DMS153 treated with DMSO at 0.1 percent for 48 hours (cell line): ENCODE results near the gene NADSYN1.
A peak's percentile ranks its signal among the peaks of the same experiment; 100 is the strongest.

Source experiments
- DNase-seq: peaks from one replicate; lab custom pipeline; 2025; ENCODE audit not compliant: unreplicated experiment; lab: John Stamatoyannopoulos, UW

NADSYN1 gene

DNA sequence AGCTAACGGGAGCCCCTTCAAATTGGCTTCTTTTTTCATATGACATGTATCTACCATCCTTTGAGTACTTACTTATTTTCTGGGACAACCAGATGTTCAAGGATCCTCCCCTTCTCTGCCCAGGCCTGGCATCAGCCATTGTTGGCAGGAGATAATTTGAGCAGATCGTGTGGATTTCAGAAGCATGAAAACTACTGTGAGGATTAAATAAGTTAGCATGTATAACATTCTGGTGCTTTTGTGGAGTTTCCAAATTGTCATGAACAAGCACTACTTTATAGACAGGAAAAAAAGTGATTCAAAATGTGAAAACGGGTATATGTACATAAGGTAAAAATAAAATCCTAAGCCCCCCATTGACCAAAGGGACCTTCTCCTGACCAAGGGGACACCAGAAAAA is 2.1 kb upstream of the NADSYN1 start:
- DNase-seq: no peak

GRCh38 chr11:71451596-71452198 is 1.3 kb upstream of the NADSYN1 start:
- DNase-seq: peak; percentile 22

DNA sequence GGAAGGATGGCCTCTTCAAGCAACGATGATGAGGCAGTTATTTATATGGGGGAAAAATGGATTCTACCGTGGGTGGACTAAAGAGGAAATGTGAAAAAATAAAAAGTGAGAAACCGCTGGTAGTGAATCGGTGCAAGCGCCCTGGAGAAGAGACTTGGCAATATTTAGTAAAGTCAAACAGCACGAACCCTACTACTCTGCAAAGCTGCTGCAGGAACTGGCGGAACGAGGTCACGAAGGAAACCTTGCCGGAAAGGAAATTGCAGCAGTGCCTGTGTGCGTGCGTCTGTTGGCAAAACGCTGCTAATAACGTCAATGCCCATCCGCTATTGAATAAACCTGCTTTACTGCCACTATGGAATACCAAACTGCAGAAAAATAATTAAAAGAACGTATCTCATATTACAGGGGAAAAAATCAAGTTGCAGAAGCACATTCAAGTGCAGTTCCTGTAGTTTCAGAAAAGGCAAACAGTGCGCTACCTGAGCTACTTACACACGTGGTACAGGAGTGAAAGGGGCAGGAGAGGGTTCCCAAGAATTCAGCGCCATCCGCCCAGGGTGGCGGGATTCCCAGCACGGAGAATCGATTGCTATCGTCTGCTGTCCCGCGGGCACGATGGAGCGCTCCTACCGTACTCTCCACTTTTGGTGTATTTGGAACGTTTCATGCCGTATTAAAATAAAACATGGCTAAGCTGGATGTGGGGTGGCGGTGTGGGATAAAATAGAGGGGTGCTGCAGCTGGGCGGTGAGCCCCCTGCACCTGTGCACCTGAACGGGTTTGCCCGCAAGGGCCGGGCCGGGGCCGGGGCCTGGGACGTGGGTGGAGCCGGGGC is 585 bp upstream of the NADSYN1 start:
- peak; percentile 44 for DNase-seq

GRCh38 chr11:71453918-71454304 is 908 bp downstream of the NADSYN1 start:
- DNase-seq: no peak

DNA sequence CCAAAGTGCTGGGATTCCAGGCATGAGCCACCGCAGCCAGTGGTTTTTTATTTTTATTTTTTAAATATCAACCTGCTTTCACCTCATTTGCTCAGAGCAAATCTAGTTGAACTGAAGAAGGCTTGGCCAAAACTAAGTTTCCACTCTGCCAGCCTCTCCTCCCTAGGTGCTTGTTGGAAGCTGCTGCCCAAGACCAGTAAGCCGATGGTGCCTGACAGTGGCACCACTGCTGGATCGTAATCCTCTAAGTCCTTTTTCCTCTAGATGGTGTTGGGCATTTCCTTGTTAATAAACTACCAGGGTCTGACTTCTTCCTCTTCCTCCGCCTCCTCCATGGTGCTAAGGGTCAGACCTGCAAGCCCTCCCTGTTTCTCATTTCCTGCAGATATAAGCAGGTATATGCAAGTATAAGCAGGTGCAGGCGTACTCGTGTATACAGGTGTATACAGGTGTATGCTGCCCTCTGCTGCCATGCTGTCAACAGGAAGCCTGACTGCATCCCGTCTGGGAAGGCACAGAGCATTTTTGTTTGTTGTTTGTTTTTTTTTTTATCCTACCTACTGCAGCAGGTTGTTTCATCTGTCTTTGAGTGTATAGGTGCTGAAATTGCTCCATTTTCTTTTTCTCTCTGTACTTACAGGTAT is 1.6 kb downstream of the NADSYN1 start:
- DNase-seq: no peak

- no peak for DNase-seq
Measured at GRCh38 chr11:71456294-71456693, 3.3 kb downstream of the NADSYN1 start.

DNA sequence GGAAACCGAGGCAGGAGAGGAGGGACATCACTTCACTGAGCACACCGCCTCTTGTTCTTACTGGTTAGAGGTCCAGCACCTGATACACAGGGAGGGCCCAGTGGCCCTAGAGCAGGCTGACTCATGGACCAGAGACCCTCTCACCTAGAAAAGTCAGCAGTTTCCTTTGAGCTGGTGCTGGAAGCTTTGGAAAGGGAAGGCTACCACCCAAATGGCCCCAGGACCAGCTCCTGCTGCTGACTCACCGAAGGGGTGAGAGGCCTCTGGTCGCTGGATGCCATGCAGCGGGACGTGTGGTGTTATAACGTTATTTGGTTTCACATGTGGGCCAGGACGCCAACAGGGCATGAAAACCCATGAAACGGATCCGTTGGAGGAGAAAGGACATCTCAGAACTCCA is 3.8 kb downstream of the NADSYN1 start:
- DNase-seq: no peak

DNA sequence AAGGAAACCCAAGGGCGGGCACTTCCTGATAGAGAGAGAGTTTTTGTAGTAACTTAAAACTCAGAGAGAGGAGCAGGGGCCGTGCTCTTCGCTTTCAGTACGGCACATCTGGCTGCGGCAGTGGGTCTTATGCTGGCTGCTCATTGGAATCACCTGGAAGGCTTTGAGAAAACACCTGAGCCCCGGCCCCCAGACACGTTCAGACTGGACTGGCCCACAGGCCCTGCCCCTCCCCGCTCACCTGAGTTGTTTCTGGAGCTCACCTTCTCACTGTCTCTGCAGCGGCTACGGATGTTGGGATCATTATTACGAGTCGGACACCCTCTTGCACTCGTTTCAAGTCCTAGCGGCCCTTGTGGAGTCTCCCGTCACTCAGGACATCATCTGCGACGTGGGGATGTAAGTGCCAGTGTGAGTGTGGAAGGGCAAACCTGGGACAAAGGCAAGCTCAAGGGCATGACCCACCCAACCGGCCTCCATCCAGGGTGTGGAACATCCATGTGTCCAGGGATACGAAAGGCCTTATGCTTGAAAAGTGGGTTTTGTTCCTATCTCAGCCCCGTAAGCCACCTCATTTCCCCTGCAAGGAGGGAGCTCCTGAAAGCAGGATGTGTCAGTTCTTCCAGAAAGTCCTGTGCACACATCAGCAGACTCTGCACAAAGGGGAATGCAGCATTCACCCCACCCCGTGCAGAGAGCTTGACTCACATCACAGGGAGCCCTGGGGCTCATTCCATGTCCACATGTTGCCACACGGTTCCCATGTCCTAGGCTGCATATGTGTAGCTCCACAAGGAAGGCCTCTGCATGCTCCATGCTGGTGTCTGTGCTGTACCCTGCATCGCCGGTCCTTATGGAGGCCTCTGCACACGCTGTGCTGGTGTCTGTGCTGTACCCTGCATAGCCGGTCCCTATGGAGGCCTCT is 5.4 kb downstream of the NADSYN1 start:
- no peak for DNase-seq

DNA sequence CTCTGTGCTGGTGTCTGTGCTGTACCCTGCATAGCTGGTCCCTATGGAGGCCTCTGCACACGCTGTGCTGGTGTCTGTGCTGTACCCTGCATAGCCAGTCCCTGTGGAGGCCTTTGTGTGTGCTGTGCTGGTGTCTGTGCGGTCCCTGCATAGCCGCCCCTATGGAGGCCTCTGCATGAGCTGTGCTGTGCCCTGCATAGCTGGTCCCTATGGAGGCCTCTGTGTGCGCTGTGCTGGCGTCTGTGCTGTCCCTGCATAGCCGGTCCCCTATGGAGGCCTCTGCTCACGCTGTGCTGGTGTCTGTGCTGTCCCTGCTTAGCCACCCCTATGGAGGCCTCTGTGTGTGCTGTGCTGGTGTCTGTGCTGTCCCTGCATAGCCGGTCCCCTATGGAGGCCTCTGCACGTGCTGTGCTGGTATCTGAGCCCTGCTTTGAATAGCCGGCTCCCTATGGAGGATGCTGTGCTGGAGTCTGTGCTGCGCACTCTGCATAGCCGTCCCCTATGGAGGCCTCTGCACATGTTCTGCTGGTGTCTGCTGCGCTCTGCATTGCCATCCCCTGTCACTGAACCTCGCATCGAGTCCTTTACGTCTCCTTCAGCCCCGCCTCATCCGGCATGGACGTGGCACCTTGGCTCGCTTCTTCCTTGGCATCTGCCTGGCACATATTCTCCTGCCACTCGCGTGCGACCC is 6.2 kb downstream of the NADSYN1 start:
- no peak for DNase-seq

- no peak for DNase-seq
Measured at GRCh38 chr11:71459767-71460320, 6.8 kb downstream of the NADSYN1 start.

- no peak for DNase-seq
Measured at GRCh38 chr11:71461696-71462095, 8.7 kb downstream of the NADSYN1 start.

DNA sequence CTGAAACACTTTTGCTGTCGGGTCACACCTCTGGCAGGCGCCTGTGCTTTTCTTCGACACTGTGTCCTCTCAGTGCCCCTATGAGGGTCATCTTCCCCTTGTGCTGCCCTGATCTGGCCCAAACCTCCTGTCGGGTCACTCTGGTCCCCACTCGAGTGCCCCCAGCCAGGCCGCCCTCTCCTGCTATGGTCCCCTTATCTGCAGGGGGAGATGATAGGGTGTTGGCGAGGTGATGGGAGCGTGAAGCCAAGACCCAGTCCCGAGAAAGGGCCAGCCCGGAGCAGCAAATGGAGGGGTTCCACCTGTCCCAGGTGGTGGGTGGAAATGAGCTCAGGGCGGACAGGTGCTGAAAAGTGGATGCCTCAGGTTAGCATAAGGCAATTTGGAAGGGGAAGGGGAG is 9.7 kb downstream of the NADSYN1 start:
- no peak for DNase-seq

DNA sequence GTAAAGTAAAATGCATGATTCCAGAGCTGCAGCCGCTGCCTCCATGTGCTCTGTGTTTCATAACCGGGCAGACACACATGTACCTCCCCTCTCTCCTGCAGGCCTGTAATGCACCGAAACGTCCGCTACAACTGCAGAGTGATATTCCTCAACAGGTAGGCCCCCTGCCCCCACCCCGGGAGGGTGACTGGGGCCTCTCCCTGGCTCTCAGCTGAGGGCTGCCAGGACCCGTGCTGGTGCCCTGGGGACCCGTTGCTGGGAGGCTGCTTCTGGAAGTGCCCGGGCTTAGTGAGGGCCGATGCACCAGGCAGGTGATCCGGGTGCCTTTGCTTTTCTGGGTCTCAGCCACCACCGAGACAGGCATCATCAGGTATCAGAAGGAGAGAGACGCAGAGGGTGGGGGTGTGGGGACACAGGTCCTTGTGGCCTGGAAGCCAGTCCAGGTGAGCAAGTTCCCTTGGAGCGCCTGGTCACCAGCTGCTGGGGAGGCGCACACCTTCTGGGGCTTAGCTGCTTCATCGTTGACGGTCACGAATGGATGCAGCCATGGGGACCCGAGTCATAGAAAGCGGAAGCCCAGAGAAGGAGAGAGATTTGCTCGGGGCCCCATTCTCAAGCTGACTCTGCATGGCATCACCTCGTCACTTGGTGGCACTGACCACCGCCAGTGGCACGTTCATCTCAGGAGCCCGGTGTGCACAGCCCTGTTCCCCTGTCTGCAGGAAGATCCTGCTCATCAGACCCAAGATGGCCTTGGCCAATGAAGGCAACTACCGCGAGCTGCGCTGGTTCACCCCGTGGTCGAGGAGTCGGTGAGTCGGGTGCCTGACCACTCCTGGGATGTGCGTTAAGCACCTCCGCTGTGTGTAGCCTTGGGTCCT is 10.6 kb downstream of the NADSYN1 start:
- DNase-seq: no peak

DNA sequence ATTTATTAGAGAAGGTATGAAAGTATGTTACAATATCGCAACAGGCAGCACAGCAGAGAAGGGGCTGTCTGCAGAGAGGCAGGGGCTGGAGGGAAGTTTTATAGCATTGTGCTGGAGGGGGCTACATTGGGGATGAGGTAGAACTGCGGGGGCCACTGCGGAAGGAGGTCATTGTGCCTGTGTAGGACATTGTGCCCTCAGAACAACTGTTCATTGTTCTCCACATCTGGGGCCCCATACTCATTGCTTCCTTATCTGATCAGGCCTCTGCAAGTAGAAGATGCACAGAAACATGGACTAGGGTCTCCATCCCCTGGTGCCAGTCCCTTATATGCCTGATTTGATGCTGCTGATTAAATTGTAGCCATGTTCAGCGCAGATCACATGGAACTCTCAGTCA is 12.1 kb downstream of the NADSYN1 start:
- DNase-seq: no peak

GRCh38 chr11:71466358-71466757 is 13.4 kb downstream of the NADSYN1 start:
- DNase-seq: no peak

DNA sequence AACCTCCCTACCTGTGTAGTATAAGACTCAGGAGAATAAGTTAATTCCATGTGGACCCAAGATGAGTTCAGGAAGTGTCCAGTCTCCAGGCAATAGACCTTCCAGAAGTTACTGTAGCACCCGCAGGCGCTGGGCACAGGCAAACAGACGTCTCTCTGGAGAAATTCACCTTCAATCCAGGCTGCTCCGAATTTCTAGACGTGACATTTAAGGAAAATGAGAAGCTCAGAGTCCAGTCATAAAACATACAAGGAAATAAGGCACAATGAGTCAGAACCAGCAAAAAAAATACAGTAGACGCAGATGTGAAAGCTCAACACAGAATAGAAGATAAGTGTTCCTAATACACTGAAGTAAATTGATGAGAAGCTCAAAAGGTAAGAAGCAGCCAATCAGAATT is 14.2 kb downstream of the NADSYN1 start:
- no peak for DNase-seq

- DNase-seq: no peak
Measured at GRCh38 chr11:71470946-71471345, 17.9 kb downstream of the NADSYN1 start.

GRCh38 chr11:71472357-71472885 is 19.4 kb downstream of the NADSYN1 start:
- DNase-seq: no peak
